Measurements from ENCODE around the gene CKB.

Gene CKB

GRCh38 chr14:103549361-103550311 is 27.0 kb upstream of the CKB start:
- no peak for DNase-seq (ENCODE audit: low read depth, low spot score)

- DNase-seq (ENCODE audit: low read depth, low spot score) = no peak
Measured at GRCh38 chr14:103548463-103549351, 26.1 kb upstream of the CKB start.

- DNase-seq (ENCODE audit: low read depth, low spot score) = no peak
Measured at GRCh38 chr14:103547941-103548462, 25.4 kb upstream of the CKB start.

GRCh38 chr14:103547455-103547940 is 24.9 kb upstream of the CKB start:
- no peak for DNase-seq (ENCODE audit: low read depth, low spot score)

- no peak for DNase-seq (ENCODE audit: low read depth, low spot score)
Measured at GRCh38 chr14:103546652-103547454, 24.2 kb upstream of the CKB start.

GRCh38 chr14:103545915-103546651 is 23.5 kb upstream of the CKB start:
- no peak for DNase-seq (ENCODE audit: low read depth, low spot score)

GRCh38 chr14:103545219-103545914 is 22.7 kb upstream of the CKB start:
- no peak for DNase-seq (ENCODE audit: low read depth, low spot score)

- no peak for DNase-seq (ENCODE audit: low read depth, low spot score)
Measured at GRCh38 chr14:103544388-103545218, 22.0 kb upstream of the CKB start.

- no peak for DNase-seq (ENCODE audit: low read depth, low spot score)
Measured at GRCh38 chr14:103543721-103544387, 21.2 kb upstream of the CKB start.

GRCh38 chr14:103543140-103543539 is 20.5 kb upstream of the CKB start:
- DNase-seq (ENCODE audit: low read depth, low spot score) = no peak

GRCh38 chr14:103542605-103543088 is 20.0 kb upstream of the CKB start:
- DNase-seq (ENCODE audit: low read depth, low spot score) = no peak

- no peak for DNase-seq (ENCODE audit: low read depth, low spot score)
Measured at GRCh38 chr14:103541709-103542604, 19.3 kb upstream of the CKB start.

GRCh38 chr14:103540821-103541708 is 18.4 kb upstream of the CKB start:
- DNase-seq (ENCODE audit: low read depth, low spot score) = no peak

GRCh38 chr14:103539056-103539825 is 16.6 kb upstream of the CKB start:
- no peak for DNase-seq (ENCODE audit: low read depth, low spot score)

- DNase-seq (ENCODE audit: low read depth, low spot score) = no peak
Measured at GRCh38 chr14:103538291-103539055, 15.8 kb upstream of the CKB start.
